Upper lobe of right lung (tissue), 1 donor: ENCODE measurements around the gene JUP. TPM values are rescaled to one million over a fixed set of nuclear protein-coding genes. Genes with fewer than 3 reads are reported as not detected.
A peak's percentile ranks its signal among the peaks of the same experiment; 100 is the strongest.

Experiments
- ATAC-seq: fragments of 200-7000 bp; cut with Tn5 transposase; one replicate; pipeline ENCODE4 v1.9.1; 2020; ENCODE audit warnings: mild to moderate bottlenecking, moderate library complexity
- DNase-seq: peaks from one replicate; pipeline ENCODE4 v3.0.0-alpha.2; 2020
- H3K27ac ChIP-seq: fragments of 200-600 bp; one replicate; pipeline ENCODE4 v1.8.0; 2022
- H3K27me3 ChIP-seq: fragments of 200-600 bp; one replicate; pipeline ENCODE4 v1.8.0; 2022; ENCODE audit warnings: mild to moderate bottlenecking
- H3K36me3 ChIP-seq: fragments of 200-600 bp; one replicate; pipeline ENCODE4 v1.8.0; 2022
- H3K4me1 ChIP-seq: fragments of 200-600 bp; one replicate; pipeline ENCODE4 v1.8.0; 2022
- H3K4me3 ChIP-seq: fragments of 200-600 bp; one replicate; pipeline ENCODE4 v1.8.0; 2022; ENCODE audit warnings: mild to moderate bottlenecking
- H3K9me3 ChIP-seq: fragments of 200-600 bp; one replicate; pipeline ENCODE4 v1.8.0; 2022
- CTCF ChIP-seq: fragments of 200-600 bp; IDR thresholded peaks from one replicate; pipeline ENCODE4 v1.8.0; 2022; ENCODE audit warnings: antibody characterized with exemption
- intact Hi-C: fragments of 100-400 bp; cut with DNase I; formaldehyde crosslinking; loops from one replicate; pipeline ENCODE4 v1.11.0; 2022
- total RNA-seq: library from RNA; stranded (reverse); fragmentation: NEBNext Ultra II Directional; extraction: Animal tissue kit (Norgen Biotek cat#: 25700); gene quantifications from one replicate; pipeline ENCODE4 v1.2.1, GENCODE V29; 2021
- donor health status: DM: no; HTN: yes; CAD: no; lungs with severe emphysema.

The JUP gene
- total RNA-seq, 1 donor from 2014 or later: 109 TPM

GRCh38 chr17:41796121-41796895 is 9.8 kb upstream of the JUP start:
- Histone ChIP-seq H3K4me3 (no peak overlapping the region), H3K36me3 (no peaks in the 10 kb centered on the region), H3K27me3 (no peaks in the 10 kb centered on the region), H3K9me3 (no peaks in the 10 kb centered on the region), H3K27ac (no peak overlapping the region), H3K4me1 (peaks cover 31% of the 10 kb centered on the region)
- no peak for ATAC-seq
- no peak for TF ChIP-seq CTCF
- DNase-seq: no peak
- intact Hi-C loops: no loop called here

- no peaks in the 10 kb centered on the region for H3K9me3 ChIP-seq
- DNase-seq (no peak), ATAC-seq (no peak)
- no peak for TF ChIP-seq CTCF
- H3K27ac ChIP-seq: no peak overlapping the region
- no peak overlapping the region for H3K4me3 ChIP-seq
- H3K27me3 ChIP-seq: no peaks in the 10 kb centered on the region
- no peaks in the 10 kb centered on the region for H3K36me3 ChIP-seq
- intact Hi-C loops: no loop called here
- H3K4me1 ChIP-seq: peaks cover 23% of the 10 kb centered on the region
Observed at GRCh38 chr17:41794540-41794975, 8.0 kb upstream of the JUP start.

GRCh38 chr17:41793784-41794539 is 7.5 kb upstream of the JUP start:
- H3K36me3 ChIP-seq: no peaks in the 10 kb centered on the region
- H3K4me1 ChIP-seq: peaks cover 25% of the 10 kb centered on the region
- DNase-seq: no peak
- H3K9me3 ChIP-seq: no peaks in the 10 kb centered on the region
- intact Hi-C loops: no loop called here
- H3K27me3 ChIP-seq: no peaks in the 10 kb centered on the region
- ATAC-seq: no peak
- peak overlapping the region; percentile 55 for H3K27ac ChIP-seq
- TF ChIP-seq CTCF: no peak
- H3K4me3 ChIP-seq: no peak overlapping the region

- Histone ChIP-seq H3K27ac (peak overlapping the region; percentile 55), H3K36me3 (no peaks in the 10 kb centered on the region), H3K4me1 (peaks cover 32% of the 10 kb centered on the region), H3K9me3 (no peaks in the 10 kb centered on the region), H3K27me3 (no peaks in the 10 kb centered on the region), H3K4me3 (no peak overlapping the region)
- ATAC-seq: peak; percentile 87
- TF ChIP-seq CTCF: no peak
- intact Hi-C loops: no loop called here
- peak; percentile 80 for DNase-seq
Observed at GRCh38 chr17:41792845-41793783, 6.6 kb upstream of the JUP start.

- Histone ChIP-seq H3K4me3 (no peak overlapping the region), H3K27me3 (no peaks in the 10 kb centered on the region), H3K36me3 (no peaks in the 10 kb centered on the region), H3K27ac (peak overlapping the region; percentile 12), H3K4me1 (peaks cover 31% of the 10 kb centered on the region), H3K9me3 (no peaks in the 10 kb centered on the region)
- intact Hi-C loops: no loop called here
- DNase-seq (no peak), ATAC-seq (no peak)
- no peak for TF ChIP-seq CTCF
Observed at GRCh38 chr17:41787021-41787418, 509 bp upstream of the JUP start.
